Endometrial microvascular endothelial cells (primary cell): ENCODE measurements around the gene FHIT. TPM values are rescaled to one million over a fixed set of nuclear protein-coding genes. Genes with fewer than 3 reads are reported as not detected.
"Not testable (repeated sequence)": the region's sequence is repeated elsewhere in the genome, so short reads cannot be mapped to it uniquely, and the experiment has no call there.

Source experiments
- in situ Hi-C: cut with HindIII; loops from 2 replicates; pipeline ENCODE4 v1.10.0; 2017; ENCODE audit warnings: low sequenced_read_pairs, low pct_unique_long_range_greater_than_20kb; ENCODE audit errors: inconsistent ontology term
- total RNA-seq: library from RNA; depleted of rRNA; stranded (reverse); fragments of >200 nt; gene quantifications from one replicate; pipeline ENCODE4 v1.2.3, GENCODE V29; 2015; ENCODE audit errors: inconsistent ontology term

FHIT gene
- total RNA-seq, 1 donor from 2014 or later = 0.19 TPM

DNA sequence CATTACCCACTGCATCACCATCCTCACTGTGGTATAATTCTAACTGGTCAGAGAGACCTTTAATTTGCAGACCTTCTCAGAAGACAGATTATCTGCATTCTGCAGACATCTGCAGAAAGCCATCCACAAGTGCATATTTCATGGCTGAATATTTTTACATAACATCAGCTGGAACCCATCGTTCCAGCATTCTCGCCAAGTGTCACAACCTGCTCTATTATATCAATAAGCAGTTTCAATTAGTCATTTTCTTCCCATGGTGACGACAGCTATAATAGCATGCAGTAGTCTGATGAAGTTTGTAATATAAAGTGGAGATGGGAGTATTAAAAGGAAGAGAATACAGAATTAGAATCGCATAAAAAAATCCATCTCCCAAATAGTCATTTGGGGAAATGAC, 334.7 kb downstream of the FHIT start:
- in situ Hi-C loops = no loop called here

DNA sequence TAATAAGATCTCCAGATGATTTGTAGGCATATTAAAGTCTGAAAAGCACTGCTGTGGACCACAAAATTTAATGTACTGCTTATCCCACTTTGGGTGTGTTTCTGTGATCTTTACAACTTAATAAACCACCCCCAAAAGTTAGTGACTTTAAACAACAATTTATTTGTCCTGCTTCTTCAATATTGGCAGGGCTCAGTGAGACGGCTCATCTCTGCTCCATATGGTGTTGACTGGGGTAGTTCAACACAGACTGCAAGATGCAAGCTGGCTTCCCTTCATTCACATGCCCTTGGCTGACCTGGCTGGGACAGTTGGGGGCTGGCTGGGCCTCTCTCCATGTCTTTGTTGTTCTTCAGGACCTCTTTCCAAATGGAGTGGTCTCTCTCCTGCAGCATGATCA, 337.8 kb downstream of the FHIT start:
- in situ Hi-C loops = no loop called here

DNA sequence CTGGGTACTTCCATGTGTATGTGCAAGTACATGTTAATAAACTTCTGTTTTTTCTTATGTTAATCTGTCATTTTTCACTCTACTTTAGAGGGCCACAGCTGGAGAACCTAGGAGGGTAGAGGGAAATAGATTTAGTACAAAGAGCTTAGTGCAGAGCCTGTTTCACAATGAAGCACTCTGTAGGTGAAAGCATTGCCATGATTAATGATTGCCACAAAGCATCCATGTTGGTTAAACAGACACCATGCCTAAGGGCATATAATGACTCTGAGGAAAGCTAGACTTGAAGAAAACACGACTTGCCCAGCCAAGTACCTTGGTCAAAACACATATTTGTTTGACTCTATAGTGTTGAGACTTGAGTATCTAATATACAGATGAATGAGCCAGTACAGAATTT, 338.4 kb downstream of the FHIT start:
- in situ Hi-C loops = no loop called here

DNA sequence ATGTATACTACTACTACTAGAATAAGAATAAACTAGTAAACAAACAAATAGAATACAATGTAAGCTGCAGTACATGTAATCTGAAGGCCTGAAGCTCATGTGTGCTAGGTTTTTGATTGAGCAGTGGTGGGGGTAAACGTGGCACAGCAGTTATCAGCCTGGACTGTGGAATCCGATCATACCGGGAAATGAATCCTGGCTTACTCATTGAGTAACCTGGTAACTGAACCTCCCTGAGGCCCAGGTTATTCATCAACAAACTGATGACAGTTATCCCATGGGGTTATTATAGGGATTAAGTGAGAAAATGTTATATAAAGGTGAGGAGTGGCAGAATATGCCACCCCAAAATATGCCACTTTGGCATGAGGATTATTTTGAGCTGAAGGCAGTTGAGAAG, 339.1 kb downstream of the FHIT start:
- in situ Hi-C loops = no loop called here

DNA sequence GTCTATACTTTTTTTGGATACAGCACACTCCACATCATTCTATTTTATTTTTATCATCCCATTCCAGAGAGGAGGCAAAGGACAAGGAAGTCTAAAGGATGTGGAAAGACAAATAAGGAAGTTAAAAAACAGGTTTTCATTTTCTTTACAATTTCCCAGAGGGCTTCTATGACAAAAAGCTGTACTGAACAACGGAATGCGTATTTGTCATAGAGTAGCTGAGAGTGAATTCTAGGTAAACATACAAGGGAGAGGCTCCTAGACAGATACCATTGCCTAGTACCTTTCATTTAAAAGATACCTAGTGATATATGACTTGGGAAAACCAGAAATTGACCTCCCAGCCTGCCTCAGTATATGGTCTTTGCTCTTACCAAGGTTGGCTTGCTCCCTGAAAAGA, 341.7 kb downstream of the FHIT start:
- in situ Hi-C loops = no loop called here

DNA sequence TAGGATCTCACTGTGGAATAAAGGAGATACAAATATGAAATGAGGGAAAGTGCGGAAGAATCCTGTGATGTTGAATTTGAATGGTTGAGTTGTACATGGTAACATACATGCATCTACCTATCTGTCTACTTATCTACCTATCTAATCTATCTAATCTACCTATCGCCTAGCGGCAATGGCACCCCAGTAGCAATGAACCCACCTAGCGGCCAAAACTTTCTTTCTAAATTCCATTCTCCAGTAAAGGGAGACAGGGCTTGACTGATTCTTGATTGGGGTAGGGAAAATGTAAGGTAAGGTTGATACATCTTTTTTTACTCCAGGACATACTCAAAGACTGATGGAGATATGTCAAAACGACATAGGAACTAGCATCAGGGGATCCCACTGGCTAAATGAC, 345.0 kb downstream of the FHIT start:
- in situ Hi-C loops = no loop called here

DNA sequence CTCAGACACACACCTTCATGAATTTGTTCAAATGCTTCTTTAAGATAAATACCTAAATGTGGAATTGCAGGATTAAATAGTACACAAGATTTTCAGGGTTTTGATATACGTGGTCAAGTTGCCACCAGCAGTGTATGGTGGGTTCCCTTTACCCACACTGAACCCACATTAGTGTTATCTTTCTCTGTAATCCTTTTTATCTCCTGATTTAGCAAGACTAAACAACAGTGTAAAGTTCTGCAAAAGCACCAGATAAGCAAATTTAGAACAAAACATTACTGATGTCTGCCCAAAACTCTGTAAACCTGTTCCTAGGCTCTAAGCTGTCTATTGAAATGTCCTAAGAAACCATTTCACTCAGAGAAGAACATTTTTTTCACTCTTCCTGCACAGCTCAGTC, 352.9 kb downstream of the FHIT start:
- in situ Hi-C loops = no loop called here

DNA sequence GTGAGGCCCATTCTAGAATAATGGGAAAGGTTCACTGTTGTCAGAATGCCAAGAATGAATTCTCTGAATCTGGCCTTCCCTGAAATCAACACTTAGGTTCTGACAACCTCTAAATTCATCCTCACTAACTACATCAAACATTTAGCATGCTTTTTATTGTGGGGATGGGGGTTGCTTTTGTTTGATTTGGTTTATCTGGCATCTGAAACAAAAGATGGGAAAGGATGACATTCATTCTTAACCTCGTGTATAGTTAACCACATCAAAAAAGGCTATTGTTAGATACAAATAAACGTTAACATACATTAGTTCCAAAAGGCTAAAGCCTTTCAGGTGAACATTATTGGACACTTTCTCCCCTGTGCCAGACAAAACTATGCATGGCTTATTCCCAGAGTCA, 357.3 kb downstream of the FHIT start:
- in situ Hi-C loops = no loop called here

DNA sequence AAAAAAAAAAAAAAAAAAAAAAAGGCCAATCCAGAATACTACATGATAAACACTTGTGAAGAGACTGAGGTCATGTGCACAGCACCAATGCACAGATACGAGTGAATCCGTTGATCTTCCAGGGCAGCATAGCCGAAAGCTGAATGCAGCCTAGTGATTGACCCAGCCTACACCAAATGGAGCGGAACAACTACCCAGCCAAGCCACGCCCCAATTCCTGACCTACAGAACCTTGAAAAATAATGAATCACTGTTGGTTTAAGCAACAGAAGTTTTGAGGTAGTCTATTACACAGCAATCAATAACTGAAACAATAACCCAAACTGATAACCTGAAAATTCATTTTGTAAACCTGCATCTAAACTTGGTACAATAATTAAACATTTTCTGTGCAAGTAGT, 361.0 kb downstream of the FHIT start:
- in situ Hi-C loops = no loop called here

DNA sequence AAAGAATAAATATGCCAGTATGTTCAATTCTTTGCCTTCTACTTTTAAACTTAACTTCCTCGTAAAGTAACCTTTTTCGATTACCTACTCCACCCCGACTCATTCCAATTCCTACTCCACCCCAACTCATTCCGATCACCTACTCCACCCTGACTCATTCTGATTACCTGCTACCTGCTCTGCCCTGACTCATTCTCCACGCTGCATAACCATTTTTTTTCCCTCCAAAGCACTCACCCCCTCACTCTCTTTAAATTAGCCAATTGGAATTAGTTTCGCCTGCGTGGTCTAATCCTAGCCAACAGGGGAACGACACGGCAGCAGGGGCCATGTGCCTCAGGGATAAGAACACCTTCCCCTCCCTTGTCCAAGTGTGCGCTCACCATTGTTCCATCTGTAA, 362.3 kb downstream of the FHIT start:
- in situ Hi-C loops = not testable (repeated sequence)

DNA sequence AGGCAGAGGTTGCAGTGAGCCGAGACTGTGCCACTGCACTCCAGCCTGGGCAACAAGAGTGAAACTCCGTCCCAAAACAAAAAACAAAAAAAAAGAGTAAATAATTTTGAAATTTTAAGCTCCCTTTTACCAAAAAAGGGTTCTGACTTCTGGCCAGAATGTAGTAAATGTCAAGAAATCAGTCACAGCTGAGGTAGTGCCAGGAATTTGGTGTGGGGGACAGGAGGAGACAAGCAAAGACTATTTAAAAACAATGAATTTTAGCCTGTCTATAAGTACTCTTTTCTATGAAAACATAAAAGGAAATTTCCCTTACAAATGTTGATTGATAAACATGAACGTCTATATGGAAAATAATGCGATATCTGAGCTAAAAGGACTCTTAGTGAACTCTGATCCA, 363.7 kb downstream of the FHIT start:
- in situ Hi-C loops = no loop called here

DNA sequence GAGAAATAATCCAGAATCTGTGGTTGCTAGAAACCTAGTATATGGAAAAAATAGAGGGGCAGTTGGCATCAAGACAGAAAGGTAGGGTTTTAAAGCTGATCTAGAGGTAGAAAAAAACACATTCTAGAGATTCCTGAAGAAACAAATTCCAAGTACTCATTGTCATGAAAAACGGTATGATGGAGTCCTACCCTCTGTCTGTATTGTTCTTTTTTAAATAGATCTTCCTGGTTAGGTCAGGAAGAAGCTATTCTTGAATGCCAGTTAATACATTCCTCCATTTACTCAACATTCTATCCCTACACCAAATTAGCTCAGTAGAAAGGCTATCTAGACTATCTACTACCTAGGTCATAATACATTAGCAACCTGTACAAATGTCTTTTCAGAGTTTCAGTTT, 364.7 kb downstream of the FHIT start:
- in situ Hi-C loops = no loop called here

DNA sequence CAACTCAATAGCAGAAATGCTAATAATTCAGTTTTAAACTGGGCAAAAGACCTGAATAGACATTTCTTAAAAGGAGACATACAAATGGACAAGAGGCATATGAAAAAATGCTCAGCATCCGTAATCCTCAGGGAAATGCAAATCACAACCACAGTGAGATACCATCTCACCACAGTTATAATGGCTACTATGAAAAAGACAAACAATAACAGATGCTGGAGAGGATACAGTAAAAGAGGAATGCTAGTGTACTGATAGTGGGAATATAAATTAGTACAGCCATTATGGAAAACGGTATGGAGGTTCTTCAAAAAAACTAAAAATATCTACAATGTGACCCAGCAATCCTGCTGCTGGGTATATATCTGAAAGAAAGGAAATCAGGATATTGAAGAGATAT, 367.2 kb downstream of the FHIT start:
- in situ Hi-C loops = no loop called here

DNA sequence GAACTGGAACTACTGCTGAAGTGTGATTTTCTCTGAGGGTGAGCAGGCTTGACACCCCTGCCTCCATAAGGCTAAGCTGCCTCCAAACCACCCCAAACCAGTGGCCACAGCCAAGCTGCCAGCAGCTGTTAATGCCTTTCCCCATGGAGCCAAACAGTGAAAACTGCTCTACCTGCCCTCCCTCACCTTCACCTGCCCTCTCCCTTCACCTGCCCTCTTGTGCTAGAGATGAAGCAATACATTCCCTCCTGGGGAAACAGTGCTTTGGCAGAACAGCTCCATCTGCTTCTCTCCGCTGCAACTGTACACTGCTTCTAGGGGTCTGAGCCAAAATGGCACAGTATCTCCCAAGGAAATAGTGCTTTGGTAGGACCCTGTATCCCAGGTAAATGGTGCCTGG, 374.1 kb downstream of the FHIT start:
- in situ Hi-C loops = no loop called here

DNA sequence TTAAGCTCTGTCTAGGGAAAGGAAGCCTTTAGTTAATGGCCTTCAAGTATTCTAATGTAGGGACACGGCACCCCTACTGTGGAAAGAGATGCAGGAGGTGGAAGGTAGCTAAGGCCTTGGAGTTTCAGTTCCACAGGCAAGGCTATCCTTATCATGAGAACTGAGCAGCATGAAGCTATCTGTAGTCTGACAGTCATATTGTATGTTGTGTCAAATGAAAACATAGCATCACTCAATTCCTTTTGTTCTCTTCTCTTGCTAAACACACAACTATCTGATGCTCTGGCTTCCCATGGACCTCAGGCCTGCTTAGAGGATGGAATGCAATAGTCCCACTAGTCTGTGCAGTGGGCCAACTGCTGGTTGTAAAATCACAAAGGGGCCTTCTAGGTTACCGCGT, 380.9 kb downstream of the FHIT start:
- in situ Hi-C loops = no loop called here

DNA sequence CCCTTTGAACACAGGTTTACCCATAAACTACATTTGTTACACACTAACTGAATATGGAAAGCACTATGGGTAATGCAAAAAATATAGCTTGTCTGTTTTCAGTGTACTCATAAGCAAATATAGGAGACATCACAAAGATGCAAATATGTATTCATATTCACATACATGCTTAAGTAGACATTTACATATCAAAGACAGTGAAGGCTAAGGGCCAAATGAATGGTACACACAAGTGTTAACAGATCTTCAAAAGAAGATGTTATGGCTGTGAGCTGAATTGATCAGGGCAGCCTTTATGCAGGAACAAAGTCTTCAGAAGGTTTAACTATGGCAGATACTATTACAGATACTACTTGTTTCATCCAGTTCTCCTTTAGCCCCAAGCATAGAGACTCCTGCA, 384.1 kb downstream of the FHIT start:
- in situ Hi-C loops = no loop called here

DNA sequence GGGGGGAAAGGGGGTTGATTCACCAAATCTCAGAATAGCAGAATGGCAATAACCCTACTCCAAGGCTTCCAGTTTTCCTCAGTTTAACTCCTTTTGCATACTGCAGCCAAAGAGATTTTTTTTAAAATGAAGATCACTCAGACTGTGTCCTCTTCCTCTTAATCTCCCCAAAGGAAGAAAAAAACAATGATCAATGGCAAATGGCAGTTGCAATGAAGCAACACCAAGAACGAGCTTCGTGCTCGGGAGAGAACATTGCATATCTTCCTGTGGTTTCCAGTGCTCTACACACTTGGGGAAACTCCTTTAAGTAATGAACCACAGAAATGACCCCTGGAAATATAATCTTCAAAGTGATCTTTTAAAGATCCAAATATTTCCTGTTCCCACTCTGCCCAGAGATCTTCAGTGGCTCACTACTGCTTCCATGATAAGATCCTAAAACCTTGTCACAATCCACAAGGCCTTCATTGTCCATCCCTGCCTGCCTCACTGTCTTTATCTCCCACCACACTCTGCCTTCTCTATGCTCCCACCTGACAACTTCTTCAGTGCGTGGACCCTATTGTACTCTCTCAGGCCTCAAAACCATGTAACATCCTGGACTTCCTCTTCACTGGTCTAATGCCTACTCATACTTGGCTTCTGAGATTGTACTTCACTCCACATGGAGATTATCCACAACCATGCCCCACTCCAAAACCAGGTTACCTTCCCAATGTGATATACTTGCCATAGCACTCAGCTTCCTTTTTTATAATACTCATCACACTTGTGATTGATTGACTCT, 394.8 kb downstream of the FHIT start:
- in situ Hi-C loops = no loop called here

DNA sequence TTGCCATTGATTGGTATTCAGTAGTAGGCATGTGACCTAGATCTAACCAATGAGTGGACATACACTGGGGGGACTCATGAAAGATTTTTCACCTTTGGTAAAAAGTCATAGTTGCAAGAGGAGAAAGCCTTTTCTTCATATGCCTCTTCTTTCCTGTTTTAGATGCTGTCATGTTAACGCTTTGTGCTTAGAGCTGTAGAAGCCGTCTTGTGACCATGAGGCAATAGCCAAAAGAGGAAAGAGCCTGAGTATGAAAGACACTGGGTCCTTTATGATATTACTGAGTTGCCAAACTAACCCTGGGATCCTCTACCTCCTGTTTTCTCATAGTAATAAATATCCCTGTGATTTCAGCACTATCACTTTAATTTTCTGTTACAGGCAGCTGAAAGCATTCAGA, 396.0 kb downstream of the FHIT start:
- in situ Hi-C loops = no loop called here

DNA sequence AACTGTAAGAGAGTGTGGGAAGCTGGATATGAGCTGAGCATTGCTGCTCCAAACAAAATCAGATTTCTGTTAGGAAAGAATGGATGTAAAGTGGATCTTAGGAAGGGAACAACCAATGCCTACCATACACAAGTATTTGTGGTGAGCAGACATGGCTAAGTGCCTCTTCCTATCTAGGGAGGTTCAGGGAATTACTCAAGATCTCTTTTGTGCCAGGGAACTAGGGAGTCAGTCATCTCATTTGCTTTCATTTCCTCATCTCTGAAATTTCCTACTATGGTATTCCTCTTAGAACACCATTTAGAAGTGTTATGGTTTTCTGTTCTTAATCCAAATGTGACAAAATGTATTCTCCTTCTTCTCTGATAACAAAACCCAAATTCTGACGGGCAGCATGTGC, 396.5 kb downstream of the FHIT start:
- in situ Hi-C loops = no loop called here

DNA sequence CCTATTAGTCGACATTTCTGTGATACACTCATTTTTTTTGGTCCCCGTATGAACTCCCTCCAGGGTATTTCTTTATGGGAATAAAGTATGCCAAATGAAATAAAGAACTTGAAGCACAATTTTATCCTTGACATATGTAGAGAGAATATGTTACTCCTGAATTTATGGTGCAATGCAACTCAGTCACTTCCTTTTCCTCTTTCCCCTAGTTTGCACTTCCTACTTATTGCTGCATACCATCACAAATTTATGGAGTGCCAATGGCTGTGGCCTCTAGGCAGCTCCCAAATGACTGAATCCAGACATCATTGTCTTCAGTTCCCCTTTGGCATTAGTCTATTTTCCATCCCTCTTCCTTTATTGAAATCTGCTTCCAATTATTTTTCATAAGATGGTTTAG, 403.5 kb downstream of the FHIT start:
- in situ Hi-C loops = no loop called here

DNA sequence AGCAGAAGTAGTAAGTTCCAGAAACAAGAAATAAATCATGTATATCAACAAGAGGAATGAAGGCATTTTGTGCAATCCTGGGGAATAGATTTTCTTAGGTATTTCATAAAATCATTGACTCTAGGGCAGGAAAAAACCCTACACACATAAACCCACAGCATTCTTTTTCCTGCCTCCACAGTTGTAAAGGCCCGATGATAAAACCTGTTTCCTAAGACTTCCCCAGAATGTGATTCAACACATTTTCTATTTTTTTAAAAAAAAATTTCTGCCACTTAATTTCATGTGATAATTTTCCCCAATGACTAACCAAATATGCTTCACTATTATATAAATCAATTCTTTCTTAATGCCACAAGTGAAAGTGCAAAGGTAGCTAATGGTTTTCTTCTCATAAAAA, 407.0 kb downstream of the FHIT start:
- in situ Hi-C loops = no loop called here
